ENCODE measurements around the gene HERC2. TPM values are rescaled to one million over a fixed set of nuclear protein-coding genes. Genes with fewer than 3 reads are reported as not detected.

Gene HERC2
- total and polyA plus RNA-seq, 9 of the 15 experiments (the other 6 are each of a cell fraction or from before 2014, with no cell fraction given) = 10.6 to 84.0 (median 42.6) TPM

- TF ChIP-seq FOXO4 (CRISPR knock-in tag; IDR thresholded peaks at IDR 0.05) (no peak), TBL1XR1 (IDR thresholded peaks at IDR 0.05; ENCODE audit: low read length in 2 of 2) (no peak), CTBP1 (IDR thresholded peaks at IDR 0.05; ENCODE audit: borderline replicate concordance) (no peak), TFE3 (CRISPR knock-in tag; IDR thresholded peaks at IDR 0.05) (no peak), ARID1B (IDR thresholded peaks at IDR 0.05) (0 out of 2 replicates have a peak, but pooled peaks have one; percentile 9), ZBTB40 (IDR thresholded peaks at IDR 0.05) (0 out of 2 replicates have a peak, but pooled peaks have one; percentile 43), ZBTB40 (CRISPR knock-in tag; IDR thresholded peaks at IDR 0.05) (no peak), NFE2 (IDR thresholded peaks at IDR 0.05; ENCODE audit: low read depth) (no peak), ZFPM2 (CRISPR knock-in tag; IDR thresholded peaks at IDR 0.05) (no peak), ZFP30 (CRISPR knock-in tag; IDR thresholded peaks at IDR 0.05; ENCODE audit: borderline replicate concordance) (no peak), RBM22 (IDR thresholded peaks at IDR 0.05; ENCODE audit: low read depth, low read length, poor library complexity, severe bottlenecking) (no peak), IFI16 (CRISPR knock-in tag; IDR thresholded peaks at IDR 0.05) (no peak), THRA (IDR thresholded peaks at IDR 0.05) (no peak), BRF1 (IDR thresholded peaks at IDR 0.05; ENCODE audit: borderline replicate concordance, extremely low read depth, insufficient read length) (no peak), ARID2 (IDR thresholded peaks at IDR 0.05) (no peak)
Observed at GRCh38 chr15:28099555-28100140, 222.3 kb downstream of the HERC2 start (continued).
